Measurements from ENCODE around the gene PRRC2A.

Gene PRRC2A

DNA sequence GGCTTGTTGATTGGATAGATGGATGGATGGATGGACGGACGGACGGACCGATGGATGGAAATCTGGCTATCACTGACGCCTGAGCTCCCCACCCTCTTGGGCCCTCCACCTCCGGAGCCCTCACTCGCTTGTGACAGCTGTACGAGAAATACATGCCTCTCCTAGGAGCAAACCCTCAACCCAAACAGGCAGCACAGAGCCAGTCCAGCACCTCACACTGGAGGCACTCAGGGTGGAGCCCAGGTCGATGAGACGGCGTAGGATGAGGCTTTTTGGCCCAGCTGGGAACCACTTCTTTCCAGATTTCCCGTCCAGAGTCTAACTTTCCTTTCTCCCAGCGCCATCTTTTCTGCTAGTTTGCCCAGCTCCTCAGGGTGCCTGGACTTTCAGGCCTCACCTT lies 63.1 kb downstream of the PRRC2A start:
- H3K9me3 Mint-ChIP-seq, result no peaks in the 10 kb centered on the region
- no peaks in the 10 kb centered on the region for H3K27me3 Mint-ChIP-seq
- no peak for ATAC-seq
- no peak overlapping the region for H3K4me3 Mint-ChIP-seq
- peaks cover 18% of the 10 kb centered on the region for H3K4me1 Mint-ChIP-seq
- H3K27ac Mint-ChIP-seq, result peak overlapping the region; percentile 22
- peaks cover 24% of the 10 kb centered on the region for H3K36me3 Mint-ChIP-seq

DNA sequence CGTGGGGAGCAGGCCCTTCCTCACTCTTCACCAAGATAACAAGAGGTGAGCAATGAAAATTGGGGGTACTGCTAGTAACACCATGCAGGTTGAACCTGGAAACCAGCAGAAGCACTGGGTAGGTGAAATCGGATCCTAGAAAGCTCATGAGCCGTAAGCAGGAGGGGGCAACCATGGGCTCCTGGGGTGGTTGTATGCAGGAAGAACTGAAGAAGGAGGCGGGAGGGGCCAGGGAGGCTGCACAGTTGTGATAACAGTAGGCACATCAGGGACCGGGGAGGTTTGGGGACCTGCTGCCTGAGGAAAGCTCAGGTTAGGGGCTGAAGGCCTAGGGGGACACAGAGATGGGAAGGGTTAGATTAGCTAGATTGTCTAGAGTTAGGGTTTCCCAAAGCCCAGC lies 66.0 kb downstream of the PRRC2A start:
- Mint-ChIP-seq H3K27ac (no peak overlapping the region), H3K9me3 (no peaks in the 10 kb centered on the region), H3K4me1 (peaks cover 27% of the 10 kb centered on the region), H3K4me3 (no peak overlapping the region), H3K36me3 (peaks cover 48% of the 10 kb centered on the region), H3K27me3 (no peaks in the 10 kb centered on the region)
- no peak for ATAC-seq

DNA sequence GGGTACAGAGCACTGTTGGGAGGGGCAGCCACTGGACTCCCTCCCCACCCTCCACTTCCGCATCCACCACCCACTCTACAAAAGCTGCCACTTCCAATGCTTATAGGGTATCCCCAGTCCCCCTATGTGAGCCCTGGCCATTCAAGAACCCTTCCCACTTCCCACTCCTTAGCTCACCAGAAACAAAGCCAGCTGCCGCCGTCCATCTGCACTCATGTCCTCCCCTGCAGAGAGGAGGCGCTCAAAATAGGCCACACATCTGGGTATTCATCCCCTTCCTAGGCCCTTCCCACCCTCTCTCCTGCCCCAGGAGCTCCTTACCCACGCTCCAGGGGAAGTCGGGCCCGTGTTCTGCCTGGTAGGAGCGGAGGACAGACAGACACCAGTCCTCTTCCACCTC lies 66.8 kb downstream of the PRRC2A start:
- no peak overlapping the region for H3K4me3 Mint-ChIP-seq
- no peak overlapping the region for H3K27ac Mint-ChIP-seq
- no peaks in the 10 kb centered on the region for H3K9me3 Mint-ChIP-seq
- ATAC-seq, result no peak
- H3K36me3 Mint-ChIP-seq, result peaks cover 53% of the 10 kb centered on the region
- peaks cover 23% of the 10 kb centered on the region for H3K4me1 Mint-ChIP-seq
- no peaks in the 10 kb centered on the region for H3K27me3 Mint-ChIP-seq
